ENCODE results near the gene DCLRE1B.

DNA sequence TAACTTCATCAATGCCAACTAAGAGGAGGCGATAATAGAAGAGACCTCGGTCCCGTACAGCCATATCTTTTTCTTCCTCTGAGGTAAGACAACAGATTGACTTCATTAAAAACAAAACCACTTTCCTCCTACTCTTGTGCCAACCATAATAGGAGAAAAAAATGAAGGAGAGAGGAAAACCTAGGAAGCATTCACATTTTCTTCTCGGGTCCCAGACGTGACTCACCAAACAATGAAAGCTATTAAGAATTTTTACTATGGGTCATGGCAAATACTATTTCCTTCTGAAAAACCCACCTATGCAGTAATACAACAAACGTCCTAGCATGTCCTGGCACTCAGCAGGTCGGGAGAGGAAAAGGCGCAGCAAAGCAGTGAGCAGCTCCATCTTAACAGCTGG lies 9.2 kb upstream of the DCLRE1B start:
- TF ChIP-seq GATA3 (IDR thresholded peaks at IDR 0.05; ENCODE audit: low read depth, low read length) (no peak), GATA2 (IDR thresholded peaks at IDR 0.05; ENCODE audit: low read depth, low read length) (no peak)

Measured in SH-SY5Y (cell line).